Measurements from ENCODE around the gene S1PR1.

Gene S1PR1

DNA sequence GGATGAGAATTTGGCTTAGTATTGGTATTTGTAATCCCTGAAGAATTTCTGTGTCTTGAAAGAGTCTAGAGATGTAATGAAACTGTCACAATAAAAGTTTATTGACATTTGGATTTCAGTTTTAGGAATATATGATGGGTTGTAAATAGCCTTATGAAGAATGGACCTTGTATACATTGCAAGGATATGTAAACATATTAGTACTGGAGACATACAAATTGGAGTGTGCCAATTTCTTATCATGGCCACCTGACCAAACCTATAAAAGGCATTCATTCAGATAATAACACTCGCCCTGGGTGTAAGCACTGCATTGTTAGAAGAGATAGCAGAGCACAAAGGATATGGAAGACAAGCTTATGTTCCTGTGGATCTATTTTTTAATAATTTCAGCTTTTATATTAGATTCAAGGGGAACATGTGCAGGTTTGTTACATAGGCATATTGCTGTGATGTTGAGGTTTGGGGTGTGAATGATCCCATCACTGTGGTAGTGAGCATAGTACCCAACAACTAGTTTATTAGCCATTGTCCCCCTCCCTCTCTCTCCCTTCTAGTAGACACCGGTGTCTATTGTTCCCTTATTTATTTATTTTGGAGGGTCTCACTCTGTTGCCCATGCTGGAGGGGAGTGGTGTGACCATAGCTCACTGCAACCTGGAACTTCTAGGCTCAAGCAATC, 8.6 kb downstream of the S1PR1 start:
- DNase-seq, result no peak

DNA sequence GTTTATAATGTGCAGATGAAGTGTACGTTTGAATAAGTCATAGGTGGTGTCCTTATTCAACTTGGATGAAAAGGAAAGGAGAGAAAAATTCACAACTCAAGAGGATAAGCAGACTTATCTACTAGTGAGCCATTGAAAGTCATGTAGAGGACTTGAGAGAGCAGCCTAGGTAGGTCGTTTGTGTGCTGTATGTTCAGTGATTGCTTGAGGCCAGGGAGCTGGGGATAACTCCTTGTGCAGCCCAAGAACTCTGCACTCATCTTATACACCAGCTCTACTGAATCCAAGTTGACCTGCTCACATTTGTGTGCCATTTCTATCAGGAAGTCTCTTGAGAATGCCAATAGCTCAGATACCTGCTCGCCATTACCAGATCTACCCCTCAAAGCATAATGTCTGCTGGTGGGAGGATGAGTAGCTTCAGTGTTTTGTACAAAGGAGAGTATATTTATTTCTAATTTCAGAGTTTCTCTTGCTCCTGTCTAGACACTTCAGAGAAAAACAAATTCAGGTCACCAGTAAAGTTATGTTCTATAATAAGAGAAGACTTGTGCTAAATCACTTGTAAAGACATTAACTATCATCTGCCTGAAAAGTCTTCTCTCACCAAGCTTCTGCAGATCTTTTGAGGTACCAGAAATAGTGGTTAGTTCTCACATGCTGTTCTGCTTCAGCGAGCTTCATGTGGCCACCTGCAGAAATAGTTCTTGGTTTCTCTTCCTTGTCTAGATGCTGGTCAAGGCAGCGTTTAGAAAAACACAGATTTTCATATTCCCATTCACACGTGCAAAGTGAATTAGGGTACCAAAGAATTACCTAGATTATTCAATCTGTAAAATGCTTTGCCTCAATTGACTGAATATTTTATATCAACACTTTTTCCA, 10.8 kb downstream of the S1PR1 start:
- DNase-seq, result no peak

DNA sequence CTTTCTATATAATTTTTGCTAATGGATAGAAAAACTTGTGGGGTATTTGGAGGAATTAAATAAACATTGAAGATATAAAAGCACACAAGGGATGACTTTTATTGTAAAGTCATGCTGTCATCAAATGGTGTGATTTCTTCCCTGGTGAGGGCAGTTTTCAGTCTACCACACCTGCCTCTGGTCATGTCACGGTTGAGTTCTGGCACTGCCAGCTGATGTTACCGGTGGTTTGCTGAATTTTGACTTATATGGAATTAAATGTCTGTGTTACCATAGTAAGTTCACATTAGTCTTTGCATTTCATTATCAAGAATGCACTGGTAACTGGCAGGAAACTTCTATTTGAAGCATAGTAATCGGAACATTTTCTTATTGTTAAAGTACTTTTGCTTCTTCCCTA, 13.4 kb downstream of the S1PR1 start:
- no peak for DNase-seq

DNA sequence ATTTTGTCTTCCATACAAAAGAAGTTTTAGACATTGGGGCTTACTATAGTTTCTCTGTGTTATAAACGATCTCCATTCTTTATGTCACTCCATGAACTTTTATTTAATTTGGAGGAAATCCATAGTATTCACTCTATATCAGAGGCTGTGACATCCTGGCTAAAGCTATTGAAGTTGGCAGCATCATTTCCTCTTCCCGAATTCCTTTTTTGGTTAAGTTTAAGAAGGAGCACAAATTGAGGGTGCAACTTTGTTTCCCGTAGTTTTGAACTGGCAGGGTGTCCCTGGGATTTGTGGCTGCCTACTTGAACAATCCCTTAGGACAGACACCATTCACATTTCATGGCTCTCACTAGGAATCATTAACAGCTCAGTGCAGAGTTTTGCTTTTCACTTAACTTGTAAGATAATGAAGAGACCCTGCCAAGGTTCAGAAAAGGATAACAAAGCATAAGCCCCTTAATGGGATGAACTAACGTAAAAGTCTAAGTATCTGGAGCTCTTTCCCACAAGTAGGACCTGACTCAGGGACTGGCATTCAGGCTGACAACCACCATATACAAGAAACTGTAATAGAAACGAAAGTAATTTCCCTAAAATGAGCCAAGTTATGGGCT, 13.9 kb downstream of the S1PR1 start:
- DNase-seq, result no peak

DNA sequence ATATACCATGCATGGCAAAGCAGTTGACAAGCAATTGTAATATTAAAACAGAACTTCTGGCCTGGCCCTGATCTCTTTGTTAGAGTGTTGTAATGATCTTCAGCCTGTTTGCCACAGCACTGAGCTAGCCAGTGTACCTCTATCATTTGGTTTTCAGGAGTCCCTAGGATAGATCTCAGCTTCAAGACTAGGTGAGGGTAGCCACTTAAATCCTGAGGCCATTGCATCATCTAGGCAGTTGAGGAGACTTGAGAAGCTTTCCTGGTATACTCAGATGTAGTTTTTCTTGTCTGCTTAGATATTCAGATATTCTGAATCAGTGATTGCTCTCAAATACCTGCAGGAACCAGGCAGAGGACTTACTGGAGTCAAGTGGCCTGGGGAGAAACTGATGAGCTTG, 14.7 kb downstream of the S1PR1 start:
- DNase-seq, result no peak

DNA sequence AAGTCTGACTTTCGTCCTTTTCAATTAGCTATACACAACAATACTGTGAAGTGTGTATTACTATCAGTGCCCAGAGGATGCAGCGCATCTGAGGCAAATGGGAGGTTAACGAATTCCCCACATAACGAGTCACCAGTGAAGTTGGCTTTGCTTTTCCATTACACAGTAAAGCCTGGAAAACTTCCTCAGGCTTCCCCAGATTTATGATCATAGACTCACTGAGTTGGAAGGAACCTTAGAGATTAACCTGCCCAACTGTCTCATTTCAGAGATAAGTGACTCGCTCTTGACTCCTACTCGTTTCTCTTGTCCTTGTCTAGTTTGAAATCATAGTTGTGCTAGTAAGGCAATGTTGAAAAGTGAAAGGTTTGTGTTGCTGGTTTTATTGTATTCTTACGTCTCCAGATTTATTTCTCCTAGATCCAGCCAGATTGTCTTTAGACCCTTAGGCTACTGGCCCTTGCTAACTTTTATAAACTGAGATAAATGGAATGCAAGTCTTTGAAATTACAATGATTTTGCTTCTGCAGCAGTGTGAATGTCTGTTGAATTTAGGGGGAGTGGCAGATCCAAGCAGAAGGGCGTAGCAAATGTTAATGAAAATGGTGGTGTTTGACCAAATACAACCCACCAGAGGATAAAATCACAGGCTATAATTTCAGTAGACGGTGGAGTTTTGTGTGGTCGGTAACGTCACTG, 17.3 kb downstream of the S1PR1 start:
- DNase-seq, result no peak

DNA sequence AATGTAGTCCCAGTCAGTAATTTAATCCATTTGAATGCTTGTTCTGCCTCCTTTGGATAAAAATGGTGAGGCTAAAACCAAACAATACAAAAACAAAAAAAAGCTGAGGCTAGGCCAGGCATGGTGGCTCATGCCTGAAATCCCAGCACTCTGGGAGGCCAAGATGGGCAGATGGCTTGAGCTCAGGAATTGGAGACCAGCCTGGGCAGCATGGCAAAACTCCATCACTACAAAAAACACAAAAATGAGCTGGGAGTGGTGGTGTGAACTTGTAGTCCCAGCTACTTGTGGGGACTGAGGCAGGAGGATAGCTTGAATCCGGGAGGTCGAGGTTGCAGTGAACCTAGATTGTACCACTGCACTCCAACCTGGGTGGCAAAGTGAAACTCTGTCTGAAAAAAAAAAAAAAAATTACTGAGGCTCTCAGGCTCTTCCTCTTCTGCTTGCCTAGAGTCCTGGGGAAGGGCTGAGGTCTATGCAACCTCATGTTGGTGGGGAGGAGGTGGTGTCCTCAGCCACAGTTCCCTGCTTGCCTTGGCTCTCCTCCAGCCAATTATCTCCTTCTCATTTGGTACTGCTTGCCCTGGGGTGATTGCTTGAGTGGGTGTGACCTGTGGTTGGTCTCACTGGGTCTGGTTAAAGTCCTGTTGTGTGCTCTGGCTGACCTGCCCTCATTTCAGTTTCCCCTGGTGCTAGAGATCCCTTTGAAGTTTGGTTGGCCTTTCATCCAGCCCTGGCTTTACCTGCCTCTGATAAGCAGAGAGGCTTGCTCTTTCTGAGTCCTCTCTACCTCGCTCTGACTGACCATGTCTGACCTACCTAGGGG, 20.9 kb downstream of the S1PR1 start:
- no peak for DNase-seq

DNA sequence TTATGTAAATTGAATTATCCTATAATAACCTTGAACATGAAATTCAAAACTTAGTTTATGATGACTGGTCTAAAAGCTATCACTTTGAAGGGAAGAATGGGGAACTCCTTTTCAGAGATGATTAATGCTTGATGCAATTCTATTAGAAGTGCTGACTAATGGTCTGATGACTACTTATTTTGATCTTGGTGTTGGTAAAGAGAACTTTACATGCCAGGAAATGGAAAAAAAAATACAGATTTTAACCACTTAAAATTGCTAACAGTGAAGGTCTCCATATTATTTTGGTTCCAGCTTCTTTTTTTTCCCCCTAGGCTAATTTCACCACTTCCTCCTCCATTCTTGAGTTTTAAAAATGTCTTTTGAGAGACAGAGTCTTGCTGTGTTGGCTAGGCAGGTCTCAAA, 22.9 kb downstream of the S1PR1 start:
- no peak for DNase-seq

DNA sequence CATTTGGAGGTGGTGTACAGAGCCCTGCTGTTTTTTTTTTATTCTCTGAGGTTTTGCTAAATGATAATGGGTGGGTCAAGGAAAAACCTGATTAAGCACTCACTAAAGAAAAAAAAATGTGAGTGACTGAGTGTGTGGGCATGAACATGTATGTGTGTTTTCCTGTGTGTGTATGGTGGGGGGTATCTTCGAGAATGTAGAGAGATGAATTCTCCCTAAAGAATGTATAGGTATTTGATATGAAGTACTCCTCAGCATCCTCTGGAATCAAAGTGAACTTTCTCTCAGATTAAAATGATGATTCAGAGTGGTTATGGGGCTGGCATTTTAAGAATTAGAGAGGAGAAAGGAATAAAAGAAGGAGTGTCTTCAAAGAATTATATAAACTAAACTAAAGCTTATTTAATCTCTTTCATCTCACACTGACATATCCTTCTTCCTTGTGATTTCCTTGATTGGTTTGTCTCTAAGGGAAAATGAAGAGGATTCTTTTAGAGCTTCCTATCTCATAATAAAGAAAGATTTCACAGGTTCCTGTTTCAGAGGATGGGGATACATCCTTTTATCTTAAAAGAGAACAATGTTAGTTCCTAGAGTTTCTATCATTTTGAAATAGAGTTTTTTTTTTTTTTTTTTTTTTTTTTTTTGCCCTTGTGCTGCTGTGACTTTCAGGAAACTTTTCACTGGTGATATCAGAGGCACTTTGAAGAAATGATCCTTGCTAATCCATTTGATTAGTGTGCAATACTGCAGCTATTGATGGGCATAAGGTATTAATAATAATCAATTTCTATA, 23.9 kb downstream of the S1PR1 start:
- no peak for DNase-seq

DNA sequence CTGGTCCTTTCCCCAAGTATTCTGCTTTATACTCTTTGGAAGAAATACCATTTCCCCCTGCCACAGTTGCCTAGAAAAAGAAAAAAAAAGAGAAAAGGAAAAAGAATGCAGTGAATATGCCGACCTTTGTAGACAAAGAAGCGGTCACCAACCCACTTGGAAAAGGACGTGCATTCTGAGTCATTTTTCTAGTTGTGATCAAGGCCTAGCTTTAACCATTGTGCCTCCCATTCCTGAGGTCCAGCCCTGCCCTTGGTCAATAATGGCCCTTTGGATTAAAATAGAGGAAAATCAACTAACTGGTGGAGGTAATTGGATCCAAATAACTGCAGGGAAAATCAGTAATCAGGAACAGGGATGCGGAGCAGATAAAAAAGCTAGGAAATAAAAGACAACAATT, 24.8 kb downstream of the S1PR1 start:
- no peak for DNase-seq

DNA sequence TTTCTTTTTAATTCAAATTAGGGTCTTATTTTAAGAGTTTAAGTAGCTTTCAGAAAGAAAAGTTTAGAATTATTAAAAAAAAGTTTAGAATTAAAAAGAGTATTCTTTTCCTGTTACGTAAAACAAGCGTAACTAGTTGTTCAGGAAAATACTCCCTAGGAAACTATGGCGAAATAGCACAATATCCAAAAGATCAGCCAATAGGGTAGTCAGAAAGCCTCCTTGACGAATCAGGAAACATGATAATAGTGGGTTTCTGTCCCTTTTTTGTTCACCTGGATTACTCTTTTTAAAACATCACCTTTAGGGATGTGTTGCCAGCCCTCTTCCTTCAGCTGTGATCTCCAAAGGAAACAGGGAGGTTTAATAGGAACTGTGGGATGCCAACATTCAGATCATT, 25.2 kb downstream of the S1PR1 start:
- DNase-seq, result no peak

DNA sequence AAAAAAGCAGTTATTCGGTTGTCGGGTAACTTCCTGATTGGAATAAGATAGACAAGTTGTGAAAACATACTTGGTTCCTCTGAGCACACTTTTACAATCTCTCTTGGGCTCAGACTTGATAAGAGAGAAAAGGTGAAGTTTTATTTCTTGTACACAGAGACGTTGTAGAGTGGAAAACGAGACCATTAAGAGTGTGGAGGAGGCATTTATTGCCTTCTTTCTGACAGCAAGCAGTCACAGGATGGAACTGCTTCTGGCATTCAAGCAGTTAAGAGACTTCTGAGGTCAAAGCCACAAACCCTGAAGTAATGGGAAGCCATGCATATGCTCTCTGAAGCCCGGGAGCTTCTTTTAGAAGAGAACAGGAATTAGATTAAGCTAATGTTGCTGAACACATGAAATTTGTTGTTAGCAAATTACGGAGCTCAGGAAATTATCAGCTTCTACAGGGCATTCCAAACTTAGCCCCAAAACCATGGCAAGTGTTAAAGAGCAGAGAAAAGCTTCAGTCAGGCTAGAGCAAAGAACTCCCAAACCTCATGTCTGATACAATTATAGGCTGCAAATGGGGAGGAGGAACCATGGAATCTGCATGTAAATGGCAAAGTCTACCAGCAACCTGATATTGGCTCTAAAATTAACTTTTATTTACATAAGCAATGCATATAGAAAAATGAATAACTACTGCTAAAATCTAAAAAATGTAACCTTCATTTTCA, 26.0 kb downstream of the S1PR1 start:
- DNase-seq, result no peak

DNA sequence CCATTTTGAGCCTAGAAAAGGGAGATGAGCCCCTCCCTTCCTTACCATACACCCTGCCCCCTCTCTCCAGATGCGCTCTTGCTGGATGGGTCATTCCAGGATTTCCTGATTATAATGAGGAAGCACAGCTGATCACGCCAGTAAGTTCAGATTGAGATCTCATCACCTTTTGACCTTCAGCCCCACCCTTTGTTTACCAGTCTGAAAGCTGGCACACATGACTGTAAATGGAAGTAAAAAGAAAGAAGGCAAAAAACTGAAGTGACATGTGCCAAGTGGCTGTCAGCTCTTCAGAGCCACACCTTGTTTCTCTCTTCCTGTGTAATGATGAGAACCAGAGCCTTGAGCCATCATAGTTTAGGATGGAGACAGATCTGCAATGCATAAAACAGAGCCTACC, 27.9 kb downstream of the S1PR1 start:
- no peak for DNase-seq

DNA sequence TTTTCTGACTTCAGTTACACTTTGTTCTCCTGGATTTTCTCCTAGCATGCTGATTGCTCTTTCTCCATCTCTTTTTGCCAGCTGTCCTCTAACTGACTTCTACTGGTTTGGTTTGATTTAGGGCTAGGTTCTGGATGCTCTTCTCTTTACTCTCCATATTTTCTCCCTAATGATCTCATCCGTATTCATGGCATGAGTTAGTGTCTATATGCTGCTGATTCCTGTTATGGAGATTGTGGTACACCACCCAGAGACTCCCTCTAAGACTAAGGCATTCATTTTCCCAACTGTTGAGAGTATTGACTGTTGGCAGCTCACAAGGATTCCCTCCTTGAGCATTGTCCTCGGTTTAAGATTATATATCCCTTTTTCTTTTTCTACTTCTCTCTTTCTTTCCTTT, 28.9 kb downstream of the S1PR1 start:
- DNase-seq, result no peak

DNA sequence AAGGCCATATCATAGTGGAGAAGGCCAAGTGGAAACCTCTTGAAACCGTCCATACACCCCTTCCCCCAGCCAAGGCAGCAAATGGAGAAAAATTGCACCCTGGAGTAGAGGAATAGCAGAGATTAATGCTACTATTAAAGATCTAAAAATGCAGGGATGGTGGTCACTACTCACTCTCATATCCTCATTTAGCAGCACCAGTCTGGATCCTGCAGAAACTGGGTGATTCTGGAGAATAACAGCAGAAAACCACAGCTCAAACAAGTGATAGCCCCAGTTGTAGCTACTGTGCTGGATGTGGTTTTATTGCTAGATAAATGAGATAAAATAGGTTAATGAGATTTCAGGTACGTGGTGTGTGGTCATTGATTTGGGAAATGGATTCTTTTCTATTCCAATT, 30.3 kb downstream of the S1PR1 start:
- no peak for DNase-seq

DNA sequence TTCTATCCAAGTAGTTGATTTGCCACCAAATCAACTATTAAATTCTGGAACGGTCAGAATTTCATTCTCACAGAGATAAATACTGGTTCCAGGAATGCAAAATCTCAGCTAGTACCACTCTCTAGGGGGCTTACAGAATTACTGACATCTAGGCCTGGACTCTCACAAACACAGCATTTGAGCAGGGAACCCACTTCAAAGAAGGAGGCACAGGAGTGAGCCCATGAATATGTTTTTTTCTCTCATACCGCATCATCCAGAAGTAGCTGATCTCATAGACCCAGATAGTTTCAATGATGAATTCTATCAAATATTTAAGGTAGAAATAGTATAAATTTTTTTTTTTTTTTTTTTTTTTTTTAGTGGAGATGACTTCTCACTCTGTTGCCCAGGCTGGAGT, 32.1 kb downstream of the S1PR1 start:
- DNase-seq, result no peak

DNA sequence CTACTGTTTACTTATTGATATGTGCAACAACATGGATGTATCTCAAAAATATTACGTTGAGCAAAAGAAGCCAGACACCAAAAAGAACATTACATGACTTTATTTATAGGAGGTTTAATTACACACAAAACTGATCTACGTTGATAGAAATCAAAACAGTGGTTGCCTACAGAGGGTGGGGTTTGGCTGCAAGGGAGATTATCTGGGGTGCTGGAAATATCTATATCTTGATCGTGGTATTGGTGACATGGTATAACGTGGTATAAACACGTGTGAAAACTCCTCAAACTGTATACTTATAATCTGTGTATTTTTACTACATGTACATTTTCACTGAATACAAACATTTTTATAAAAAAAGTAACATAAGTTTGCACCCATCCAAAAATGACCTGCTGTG, 38.9 kb downstream of the S1PR1 start:
- no peak for DNase-seq

DNA sequence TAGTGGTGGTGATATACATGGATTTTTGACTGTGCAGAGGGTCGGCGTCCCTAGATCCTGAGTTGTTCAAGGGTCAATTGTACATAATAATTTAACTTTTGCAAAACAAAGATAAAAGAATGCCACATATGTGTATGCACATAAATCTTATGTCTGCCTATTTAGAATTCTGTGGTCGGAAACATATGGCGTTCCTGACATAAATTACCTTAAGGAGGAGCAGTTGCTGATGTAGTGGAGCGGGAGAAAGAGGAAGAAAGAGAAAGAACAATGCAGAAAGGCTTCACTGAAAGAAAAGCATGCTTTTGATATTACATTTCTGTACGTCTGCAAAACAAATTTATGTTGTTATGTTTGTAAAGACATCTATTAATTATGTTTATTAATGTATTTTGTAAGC, 40.0 kb downstream of the S1PR1 start:
- DNase-seq, result no peak

DNA sequence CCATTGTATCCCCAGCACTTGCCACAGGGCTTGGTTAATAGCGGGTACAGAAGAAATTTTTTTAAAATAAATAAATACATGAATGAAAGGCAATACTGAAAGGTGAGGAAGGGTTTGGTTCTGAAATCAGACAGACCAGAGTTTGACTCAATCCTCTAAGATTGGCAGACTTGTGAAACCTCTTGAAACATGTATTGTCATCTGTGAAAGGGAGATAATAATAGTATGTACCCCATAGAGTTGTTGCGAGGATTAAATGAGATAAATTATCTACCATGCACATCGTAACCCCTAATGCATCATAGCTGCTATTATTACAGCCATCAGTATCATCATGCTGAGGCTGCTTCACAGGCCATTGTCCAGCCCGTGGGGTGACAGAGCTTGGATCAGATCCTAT, 41.4 kb downstream of the S1PR1 start:
- no peak for DNase-seq

DNA sequence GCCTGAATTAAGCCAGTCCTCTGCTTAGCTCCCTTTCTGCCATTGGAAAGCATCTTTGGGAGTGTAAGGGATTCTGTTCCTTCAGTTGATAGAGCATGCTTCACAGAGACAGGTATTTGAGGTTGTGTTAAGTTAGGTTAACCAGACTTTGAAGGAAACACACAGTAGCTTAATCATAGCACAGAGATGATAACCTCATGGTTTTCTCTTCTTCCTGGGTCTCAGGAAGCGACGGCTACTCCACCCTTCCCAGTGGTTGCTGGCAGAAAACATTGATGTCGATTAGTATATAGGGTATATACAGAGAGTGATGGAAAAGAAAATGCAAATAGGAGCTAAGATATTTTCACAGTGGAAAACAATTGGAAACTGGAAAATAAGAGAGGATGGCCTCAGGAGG, 42.0 kb downstream of the S1PR1 start:
- DNase-seq, result no peak

Data from right kidney (tissue), 1 donor.